ENCODE results near the gene NFXL1. TPM values are rescaled to one million over a fixed set of nuclear protein-coding genes. Genes with fewer than 3 reads are reported as not detected.

NFXL1 gene
- polyA plus RNA-seq, 1 donor (not counting 4 experiments of a cell fraction or from before 2014, with no cell fraction given), result 16.5 TPM

DNA sequence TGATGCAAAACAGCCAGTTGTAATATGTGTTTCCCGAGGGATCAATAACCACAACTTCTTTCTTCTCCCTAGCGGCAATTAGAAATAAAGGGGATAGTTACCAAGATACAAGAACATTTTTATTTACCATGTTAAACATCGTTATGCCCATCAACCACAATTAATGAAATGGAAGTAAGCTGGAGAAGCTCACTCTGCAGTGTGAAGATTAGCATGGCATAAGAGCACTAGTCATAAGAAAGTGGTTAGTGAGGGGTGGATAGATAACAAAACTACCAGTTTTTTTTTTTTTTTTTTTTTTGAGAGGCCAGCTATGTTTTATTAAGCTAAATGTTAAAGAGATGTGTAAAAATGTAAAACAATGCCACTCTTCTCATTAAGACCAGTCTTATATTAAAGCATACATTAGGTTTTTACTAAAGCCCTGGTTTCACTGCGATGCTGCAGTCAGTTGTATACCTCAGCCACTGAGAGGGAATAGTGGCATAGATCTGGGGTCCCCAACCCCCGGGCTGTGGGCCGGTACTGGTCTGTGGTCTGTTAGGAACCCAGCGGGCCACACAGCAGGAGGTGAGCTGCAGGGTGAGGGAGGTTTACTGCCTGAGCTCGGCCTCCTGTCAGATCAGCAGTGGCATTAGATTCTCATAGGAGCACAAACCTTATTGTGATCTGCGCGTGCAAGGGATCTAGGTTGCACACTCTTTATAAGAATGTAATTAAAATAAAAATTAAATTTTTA, 27.9 kb upstream of the NFXL1 start:
- Histone ChIP-seq H3K36me3 (ENCODE audit: control insufficient read depth in 2 of 2, extremely low read depth in 1 of 2, insufficient read depth in 2 of 2, low read length in 2 of 2) (no peaks in the 10 kb centered on the region), H3K27ac (ENCODE audit: control insufficient read depth, insufficient read depth, low read length) (no peak overlapping the region), H3K9ac (ENCODE audit: control insufficient read depth, extremely low read depth, insufficient read depth, low read length) (no peak overlapping the region), H4K20me1 (ENCODE audit: control insufficient read depth, extremely low read depth, insufficient read depth, low read length) (no peaks in the 10 kb centered on the region), H3K4me1 (ENCODE audit: control insufficient read depth, extremely low read depth, insufficient read depth, low read length) (no peaks in the 10 kb centered on the region), H3K9me3 (ENCODE audit: control insufficient read depth, low read depth, low read length) (no peaks in the 10 kb centered on the region), H3K9me1 (ENCODE audit: control insufficient read depth, extremely low read depth, insufficient read depth, low read length) (no peaks in the 10 kb centered on the region), H3K4me2 (ENCODE audit: control insufficient read depth, extremely low read depth, insufficient read depth, low read depth, low read length) (no peak overlapping the region), H3K79me2 (ENCODE audit: control insufficient read depth, insufficient read depth, low read length) (no peaks in the 10 kb centered on the region), H2AFZ (ENCODE audit: control insufficient read depth, low read length) (no peak overlapping the region), H3K4me3 (ENCODE audit: control insufficient read depth in 2 of 3, extremely low read depth in 1 of 3, insufficient read depth in 2 of 3, low read depth in 1 of 3, low read length in 3 of 3) (no peak overlapping the region), H3K27me3 (ENCODE audit: control insufficient read depth, extremely low read depth, insufficient read depth, low read length) (no peaks in the 10 kb centered on the region)
- dilution Hi-C loops (cut with MboI; ENCODE audit: extremely low pct_ligation_motif_present, low sequenced_read_pairs), result no loop called here
- DNase-seq (ENCODE audit: low read depth, low spot score), result no peak
- FAIRE-seq, result no peak
- TF ChIP-seq CTCF (optimal IDR thresholded peaks at IDR 0.05 in 1 of 3, IDR thresholded peaks at IDR 0.05 in 1 of 3, conservative IDR thresholded peaks at IDR 0.05 in 1 of 3; ENCODE audit: extremely low read depth in 1 of 3, insufficient read depth in 2 of 3, low read length in 3 of 3), result no peak
- TF ChIP-seq EZH2 (IDR thresholded peaks at IDR 0.05; ENCODE audit: low read length), result no peak

DNA sequence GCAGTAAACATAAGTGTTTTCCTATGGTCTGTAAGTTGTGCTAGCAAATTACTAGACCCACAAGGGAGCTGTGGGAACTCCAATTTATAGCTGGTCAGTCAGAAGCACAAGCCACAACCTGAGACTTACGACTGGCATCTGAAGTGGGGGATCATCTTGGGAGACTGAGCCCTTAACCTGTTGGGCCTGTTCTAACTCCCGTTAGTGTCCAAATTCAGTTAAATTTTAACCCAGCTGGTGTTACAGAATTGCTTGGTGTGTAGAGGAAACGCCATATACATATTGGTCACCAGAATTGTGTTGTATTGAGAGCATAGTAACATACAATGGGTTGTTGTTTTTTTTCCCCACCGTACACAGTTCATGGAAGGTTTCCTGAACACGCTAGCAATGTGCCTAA, 25.1 kb upstream of the NFXL1 start:
- H2AFZ ChIP-seq (ENCODE audit: control insufficient read depth, low read length), result no peak overlapping the region
- H3K9me3 ChIP-seq (ENCODE audit: control insufficient read depth, low read depth, low read length), result no peaks in the 10 kb centered on the region
- no peaks in the 10 kb centered on the region for H4K20me1 ChIP-seq (ENCODE audit: control insufficient read depth, extremely low read depth, insufficient read depth, low read length)
- no peak overlapping the region for H3K9ac ChIP-seq (ENCODE audit: control insufficient read depth, extremely low read depth, insufficient read depth, low read length)
- no peaks in the 10 kb centered on the region for H3K79me2 ChIP-seq (ENCODE audit: control insufficient read depth, insufficient read depth, low read length)
- FAIRE-seq, result no peak
- no peak overlapping the region for H3K27ac ChIP-seq (ENCODE audit: control insufficient read depth, insufficient read depth, low read length)
- no peaks in the 10 kb centered on the region for H3K9me1 ChIP-seq (ENCODE audit: control insufficient read depth, extremely low read depth, insufficient read depth, low read length)
- dilution Hi-C loops (cut with MboI; ENCODE audit: extremely low pct_ligation_motif_present, low sequenced_read_pairs), result no loop called here
- no peak overlapping the region for H3K4me3 ChIP-seq (ENCODE audit: control insufficient read depth in 2 of 3, extremely low read depth in 1 of 3, insufficient read depth in 2 of 3, low read depth in 1 of 3, low read length in 3 of 3)
- H3K36me3 ChIP-seq (ENCODE audit: control insufficient read depth in 2 of 2, extremely low read depth in 1 of 2, insufficient read depth in 2 of 2, low read length in 2 of 2), result no peaks in the 10 kb centered on the region
- no peak overlapping the region for H3K4me2 ChIP-seq (ENCODE audit: control insufficient read depth, extremely low read depth, insufficient read depth, low read depth, low read length)
- no peak for DNase-seq (ENCODE audit: low read depth, low spot score)
- TF ChIP-seq EZH2 (IDR thresholded peaks at IDR 0.05; ENCODE audit: low read length) (no peak), CTCF (optimal IDR thresholded peaks at IDR 0.05 in 1 of 3, IDR thresholded peaks at IDR 0.05 in 1 of 3, conservative IDR thresholded peaks at IDR 0.05 in 1 of 3; ENCODE audit: extremely low read depth in 1 of 3, insufficient read depth in 2 of 3, low read length in 3 of 3) (no peak)
- H3K27me3 ChIP-seq (ENCODE audit: control insufficient read depth, extremely low read depth, insufficient read depth, low read length), result no peaks in the 10 kb centered on the region
- H3K4me1 ChIP-seq (ENCODE audit: control insufficient read depth, extremely low read depth, insufficient read depth, low read length), result no peaks in the 10 kb centered on the region
